Measurements from ENCODE around the gene CROT.

Gene CROT

GRCh38 chr7:87416682-87417587 is 71.5 kb downstream of the CROT start:
- Histone ChIP-seq H3K27me3 (ENCODE audit: control insufficient read depth, insufficient read depth, low read length) (no peaks in the 10 kb centered on the region), H3K4me2 (ENCODE audit: low read length) (no peak overlapping the region), H3K9me3 (ENCODE audit: control insufficient read depth, low read length) (no peaks in the 10 kb centered on the region), H3K9ac (no peak overlapping the region), H3K4me1 (no peaks in the 10 kb centered on the region), H2AFZ (no peak overlapping the region), H3K27ac (no peak overlapping the region), H3K4me3 (ENCODE audit: low read depth, low read length) (no peak overlapping the region), H3K79me2 (no peaks in the 10 kb centered on the region), H3K36me3 (ENCODE audit: control insufficient read depth, insufficient read depth, low read length) (no peaks in the 10 kb centered on the region)
- TF ChIP-seq, protein P1, sequence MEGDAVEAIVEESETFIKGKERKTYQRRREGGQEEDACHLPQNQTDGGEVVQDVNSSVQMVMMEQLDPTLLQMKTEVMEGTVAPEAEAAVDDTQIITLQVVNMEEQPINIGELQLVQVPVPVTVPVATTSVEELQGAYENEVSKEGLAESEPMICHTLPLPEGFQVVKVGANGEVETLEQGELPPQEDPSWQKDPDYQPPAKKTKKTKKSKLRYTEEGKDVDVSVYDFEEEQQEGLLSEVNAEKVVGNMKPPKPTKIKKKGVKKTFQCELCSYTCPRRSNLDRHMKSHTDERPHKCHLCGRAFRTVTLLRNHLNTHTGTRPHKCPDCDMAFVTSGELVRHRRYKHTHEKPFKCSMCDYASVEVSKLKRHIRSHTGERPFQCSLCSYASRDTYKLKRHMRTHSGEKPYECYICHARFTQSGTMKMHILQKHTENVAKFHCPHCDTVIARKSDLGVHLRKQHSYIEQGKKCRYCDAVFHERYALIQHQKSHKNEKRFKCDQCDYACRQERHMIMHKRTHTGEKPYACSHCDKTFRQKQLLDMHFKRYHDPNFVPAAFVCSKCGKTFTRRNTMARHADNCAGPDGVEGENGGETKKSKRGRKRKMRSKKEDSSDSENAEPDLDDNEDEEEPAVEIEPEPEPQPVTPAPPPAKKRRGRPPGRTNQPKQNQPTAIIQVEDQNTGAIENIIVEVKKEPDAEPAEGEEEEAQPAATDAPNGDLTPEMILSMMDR (IDR thresholded peaks at IDR 0.05), result peak; percentile 66

DNA sequence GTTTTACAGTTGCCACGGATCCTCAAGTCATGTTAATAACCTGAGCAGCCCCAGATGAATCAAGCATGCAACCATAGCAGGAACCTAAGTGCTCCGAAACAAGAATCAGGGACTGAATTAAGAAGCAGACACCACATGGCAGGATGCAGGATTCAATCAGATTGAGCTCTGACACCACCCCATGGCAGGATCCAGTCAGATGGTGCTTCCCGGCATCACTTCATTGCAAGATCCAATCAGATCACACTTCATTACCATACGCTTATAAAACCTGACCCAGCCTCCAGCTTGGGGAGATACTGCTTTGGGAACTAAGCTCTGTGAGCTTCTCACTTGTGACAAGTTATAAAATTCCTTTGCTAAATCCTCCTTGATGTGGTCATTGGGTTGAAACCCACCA is 74.7 kb downstream of the CROT start:
- no peaks in the 10 kb centered on the region for H3K79me2 ChIP-seq
- no peaks in the 10 kb centered on the region for H3K36me3 ChIP-seq (ENCODE audit: control insufficient read depth, insufficient read depth, low read length)
- H3K9me3 ChIP-seq (ENCODE audit: control insufficient read depth, low read length), result no peaks in the 10 kb centered on the region
- no peaks in the 10 kb centered on the region for H3K4me1 ChIP-seq
- H2AFZ ChIP-seq, result no peak overlapping the region
- H3K9ac ChIP-seq, result no peak overlapping the region
- no peaks in the 10 kb centered on the region for H3K27me3 ChIP-seq (ENCODE audit: control insufficient read depth, insufficient read depth, low read length)
- no peak overlapping the region for H3K4me3 ChIP-seq (ENCODE audit: low read depth, low read length)
- H3K27ac ChIP-seq, result no peak overlapping the region
- TF ChIP-seq, protein P1 (IDR thresholded peaks at IDR 0.05), result no peak
- H3K4me2 ChIP-seq (ENCODE audit: low read length), result no peak overlapping the region

- Histone ChIP-seq H3K9me3 (ENCODE audit: control insufficient read depth, low read length) (no peaks in the 10 kb centered on the region), H3K4me2 (ENCODE audit: low read length) (no peak overlapping the region), H3K27ac (no peak overlapping the region), H3K4me3 (ENCODE audit: low read depth, low read length) (no peak overlapping the region), H3K9ac (no peak overlapping the region), H3K27me3 (ENCODE audit: control insufficient read depth, insufficient read depth, low read length) (no peaks in the 10 kb centered on the region), H3K4me1 (no peaks in the 10 kb centered on the region), H2AFZ (no peak overlapping the region), H3K36me3 (ENCODE audit: control insufficient read depth, insufficient read depth, low read length) (no peaks in the 10 kb centered on the region), H3K79me2 (no peaks in the 10 kb centered on the region)
- TF ChIP-seq, protein P1 (IDR thresholded peaks at IDR 0.05), result no peak
Observed at GRCh38 chr7:87424075-87424474, 78.6 kb downstream of the CROT start.

DNA sequence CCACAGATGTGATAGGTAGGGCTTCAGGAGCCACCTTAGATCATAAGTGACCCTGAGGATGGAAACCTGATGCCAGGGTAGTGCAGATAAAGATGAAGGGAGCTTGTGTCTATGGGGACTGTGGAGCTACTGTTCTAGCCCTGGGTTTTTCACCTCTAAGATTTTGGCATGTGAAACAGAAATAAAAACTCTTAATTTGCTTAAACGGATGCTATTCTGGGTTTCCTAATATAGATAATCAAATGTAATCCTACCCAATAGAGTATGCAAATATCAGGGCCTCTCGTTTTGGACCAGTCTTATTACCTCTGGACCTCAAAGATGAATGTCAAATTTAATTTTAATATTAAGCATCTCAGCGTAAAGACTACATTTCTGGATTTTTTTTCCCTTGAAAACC is 80.7 kb downstream of the CROT start:
- Histone ChIP-seq H3K4me1 (no peaks in the 10 kb centered on the region), H3K79me2 (no peaks in the 10 kb centered on the region), H3K4me3 (ENCODE audit: low read depth, low read length) (no peak overlapping the region), H3K36me3 (ENCODE audit: control insufficient read depth, insufficient read depth, low read length) (no peaks in the 10 kb centered on the region), H3K9me3 (ENCODE audit: control insufficient read depth, low read length) (no peaks in the 10 kb centered on the region), H3K27ac (no peak overlapping the region), H3K27me3 (ENCODE audit: control insufficient read depth, insufficient read depth, low read length) (no peaks in the 10 kb centered on the region), H2AFZ (no peak overlapping the region), H3K9ac (no peak overlapping the region), H3K4me2 (ENCODE audit: low read length) (no peak overlapping the region)
- TF ChIP-seq, protein P1 (IDR thresholded peaks at IDR 0.05), result no peak

DNA sequence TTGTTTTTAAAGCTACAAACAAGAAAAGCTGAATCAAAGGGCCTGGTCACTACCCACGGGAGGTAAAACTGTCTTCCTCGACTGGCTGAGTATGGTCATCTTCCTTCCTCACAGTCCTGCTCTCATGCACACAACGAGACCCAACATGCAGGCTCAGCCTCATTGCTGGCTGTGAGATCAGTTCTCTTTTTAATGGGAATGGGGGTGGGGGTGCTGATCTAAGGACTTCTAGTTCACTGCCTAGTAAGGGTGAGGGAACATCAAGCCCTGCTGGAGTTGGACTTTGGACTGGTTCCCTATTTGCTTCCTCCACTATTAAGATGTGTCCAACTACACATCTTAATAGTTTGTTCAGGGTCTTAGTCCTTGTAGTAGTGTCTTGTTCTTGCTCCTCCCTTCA is 81.8 kb downstream of the CROT start:
- H3K4me3 ChIP-seq (ENCODE audit: low read depth, low read length), result no peak overlapping the region
- H3K79me2 ChIP-seq, result no peaks in the 10 kb centered on the region
- no peaks in the 10 kb centered on the region for H3K4me1 ChIP-seq
- H3K36me3 ChIP-seq (ENCODE audit: control insufficient read depth, insufficient read depth, low read length), result no peaks in the 10 kb centered on the region
- H3K4me2 ChIP-seq (ENCODE audit: low read length), result no peak overlapping the region
- no peak overlapping the region for H3K27ac ChIP-seq
- no peak overlapping the region for H3K9ac ChIP-seq
- H2AFZ ChIP-seq, result no peak overlapping the region
- H3K9me3 ChIP-seq (ENCODE audit: control insufficient read depth, low read length), result no peaks in the 10 kb centered on the region
- TF ChIP-seq, protein P1 (IDR thresholded peaks at IDR 0.05), result no peak
- no peaks in the 10 kb centered on the region for H3K27me3 ChIP-seq (ENCODE audit: control insufficient read depth, insufficient read depth, low read length)
